Endothelial cell of hepatic sinusoid (primary cell): ENCODE measurements around the gene EPRS1.
"Not testable (repeated sequence)": the region's sequence is repeated elsewhere in the genome, so short reads cannot be mapped to it uniquely, and the experiment has no call there.

ENCODE experiments used
- in situ Hi-C: cut with HindIII; loops from 2 replicates; pipeline ENCODE4 v1.10.0; 2017; ENCODE audit warnings: low sequenced_read_pairs

The EPRS1 gene

DNA sequence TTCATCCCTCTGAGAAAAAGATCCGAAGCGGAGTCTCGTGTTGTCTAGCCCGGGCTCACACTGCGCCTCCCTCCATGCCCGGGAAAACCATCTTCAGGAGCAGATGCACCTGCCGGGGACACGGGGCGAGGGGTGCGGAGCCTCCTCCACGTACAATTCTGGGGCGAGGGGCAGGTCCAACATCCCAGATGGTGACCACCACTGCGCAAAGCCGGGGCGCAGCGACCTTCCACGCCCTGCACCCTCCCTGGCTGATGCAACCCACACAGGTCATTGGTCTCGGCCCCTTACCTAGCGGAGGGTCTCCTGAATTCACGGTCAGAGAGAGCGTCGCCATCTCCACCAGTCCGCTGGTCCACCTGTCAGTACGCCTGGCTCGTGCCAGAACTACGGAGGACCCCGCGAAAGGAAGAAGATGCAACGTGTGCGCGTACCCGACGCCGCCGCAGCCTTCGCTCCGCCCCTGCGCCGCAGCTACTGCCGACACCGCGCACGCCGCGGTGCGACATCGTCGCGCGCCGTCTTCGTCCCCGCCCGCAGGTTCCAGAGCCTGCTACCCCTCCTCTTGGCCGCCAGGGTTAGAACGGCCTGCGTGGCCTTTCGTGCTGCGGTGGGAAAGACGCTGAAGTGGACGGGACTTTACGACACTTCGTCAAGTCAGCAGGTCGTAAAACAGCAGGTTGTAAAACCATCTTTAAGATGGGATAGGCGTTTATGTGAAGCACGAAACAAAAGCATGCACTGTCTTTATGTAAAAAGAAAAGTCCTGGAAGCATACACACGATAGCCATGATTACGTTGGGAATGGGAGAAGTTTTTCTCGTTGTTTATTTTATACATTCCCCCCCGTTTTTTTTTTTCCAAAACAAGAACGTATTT, at the start of gene EPRS1:
Gene EPRS1 (minus strand): TSS at position 454 of the 879 bp plus-strand sequence. CDS start 117 bp downstream, at position 337.
- in situ Hi-C loops = no loop called here

DNA sequence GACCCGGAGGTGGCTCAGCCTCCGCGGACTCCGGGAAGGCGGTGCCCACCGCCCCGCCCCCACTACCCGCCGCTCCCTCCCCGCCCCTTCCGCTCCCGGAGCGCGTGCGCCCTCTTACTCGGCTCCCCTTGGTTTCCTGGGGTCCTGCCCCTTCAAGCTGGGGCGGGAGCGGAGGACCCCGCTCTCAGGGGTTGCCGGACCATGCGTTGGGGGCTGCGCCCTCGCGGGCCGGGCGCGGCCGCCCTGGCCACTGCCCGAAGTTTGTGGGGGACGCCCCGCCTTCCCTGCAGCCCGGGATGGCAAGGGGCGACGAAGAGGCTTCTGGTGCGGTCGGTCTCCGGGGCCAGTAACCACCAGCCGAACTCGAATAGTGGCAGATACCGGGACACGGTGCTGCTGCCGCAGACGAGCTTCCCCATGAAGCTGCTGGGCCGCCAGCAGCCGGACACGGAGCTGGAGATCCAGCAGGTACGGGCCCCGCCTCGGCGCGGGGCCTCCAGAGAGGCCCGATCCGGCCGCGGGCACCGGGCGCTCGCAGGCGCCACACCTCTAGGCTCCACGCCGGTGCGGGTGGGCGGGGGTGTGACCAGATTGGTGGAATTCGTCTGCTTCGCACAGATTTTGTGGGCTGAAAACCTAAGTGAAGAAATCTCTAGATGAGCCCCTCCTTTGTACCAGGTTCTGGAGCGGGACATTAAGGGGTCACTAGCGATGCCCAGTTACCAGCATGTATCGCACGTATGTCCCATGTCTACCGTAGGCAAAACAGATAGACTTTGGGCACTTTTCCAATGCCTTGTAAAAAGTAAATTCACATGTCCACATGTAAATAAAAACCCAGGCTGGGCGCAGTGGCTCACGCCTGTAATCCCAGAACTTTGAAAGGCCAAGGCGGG, 48.0 kb upstream of the EPRS1 start, which contains the start of gene IARS2:
Gene IARS2 (plus strand): TSS at position 117 of the 896 bp plus-strand sequence. CDS start 85 bp downstream, at position 202.
- in situ Hi-C loops = no loop called here

DNA sequence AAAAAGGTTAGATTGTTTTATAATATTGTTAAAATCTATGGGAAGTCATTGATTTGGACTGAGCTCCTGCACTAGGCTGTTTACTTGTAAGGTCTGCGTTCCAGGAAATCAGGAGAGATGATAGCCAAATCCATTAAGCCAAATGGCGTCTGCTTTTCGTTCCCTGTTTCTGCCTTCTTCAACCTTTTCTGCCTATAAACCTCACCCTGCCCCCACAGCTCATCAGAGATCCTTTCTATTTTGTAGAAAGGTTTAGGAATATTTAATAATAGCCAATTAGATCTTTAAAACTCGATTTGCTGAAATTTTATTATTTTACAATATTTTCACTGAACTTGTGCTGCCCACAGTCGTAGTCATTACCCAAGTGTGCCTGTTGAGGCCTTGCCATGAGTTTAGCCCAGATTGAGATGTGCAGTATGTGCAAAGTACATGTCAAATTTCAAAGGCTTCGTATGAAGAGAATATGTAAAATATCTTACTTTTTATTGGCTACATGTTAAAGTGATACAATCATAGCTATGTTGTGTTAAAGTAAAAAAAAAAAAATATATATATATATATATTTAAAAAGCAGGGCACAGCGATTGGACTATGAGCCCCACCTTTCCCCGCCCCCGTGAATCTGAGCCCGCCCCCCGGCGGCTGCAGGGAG, 47.2 kb upstream of the EPRS1 start:
- in situ Hi-C loops = no loop called here

DNA sequence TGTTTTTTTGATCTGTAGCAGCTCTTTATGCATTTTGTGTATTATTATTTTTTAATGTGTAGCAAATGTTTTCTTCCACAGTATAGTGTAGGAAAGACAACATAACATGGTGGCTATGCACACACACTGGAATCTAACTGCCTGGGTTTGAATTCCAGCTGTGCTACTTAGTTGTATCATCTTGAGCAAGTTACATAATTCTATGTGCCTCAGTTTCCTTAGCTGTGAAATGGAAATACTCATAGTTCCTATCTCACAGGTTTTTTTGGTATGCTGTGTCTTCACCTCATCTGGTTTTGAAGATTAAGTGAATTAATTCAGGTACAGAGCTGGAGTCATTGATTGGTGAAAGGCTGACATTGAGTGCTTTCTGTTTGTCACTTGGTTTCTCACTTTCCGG, 46.4 kb upstream of the EPRS1 start:
- in situ Hi-C loops = no loop called here

DNA sequence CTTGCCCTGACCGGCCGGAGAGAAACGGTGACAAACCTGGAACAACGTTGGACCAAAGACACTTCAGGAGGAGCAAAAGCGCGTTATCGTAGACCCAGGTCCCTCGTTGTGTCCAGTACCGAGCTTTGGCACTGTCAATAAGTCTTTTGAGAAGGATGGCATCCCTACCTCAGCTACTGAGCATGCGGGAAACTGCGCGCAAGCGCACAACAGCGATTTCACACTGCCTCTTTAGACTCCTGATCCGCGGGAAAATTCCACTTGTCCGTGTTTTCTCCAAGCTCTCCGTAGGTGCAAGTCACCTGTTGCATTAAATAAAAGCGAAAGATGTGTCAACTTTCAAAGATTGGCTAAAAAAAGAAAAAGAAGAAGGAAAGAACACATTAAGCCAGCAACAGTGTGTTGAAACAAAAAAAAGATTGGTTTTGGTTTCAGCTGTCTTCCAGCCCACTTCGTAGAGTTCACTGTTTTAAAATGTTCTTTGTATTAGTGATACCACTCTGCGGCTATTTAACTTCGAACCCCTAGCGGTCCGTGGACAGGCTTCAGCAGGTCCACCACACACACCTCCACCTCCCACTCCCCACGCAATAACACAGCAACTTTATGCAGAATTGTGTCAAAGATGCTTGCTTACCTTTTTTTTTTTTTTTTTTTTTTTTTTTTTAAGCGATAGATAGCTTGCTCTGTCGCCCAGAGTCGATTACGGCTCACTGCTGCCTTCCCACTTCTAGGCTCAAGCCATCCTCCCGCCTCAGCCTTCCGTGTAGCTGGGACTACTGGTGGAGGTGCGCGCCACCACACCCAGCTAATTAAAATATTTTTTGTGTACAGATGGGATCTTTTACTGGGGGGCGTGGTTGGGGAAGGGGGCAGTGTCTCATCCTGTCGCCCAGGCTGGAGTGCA, 43.6 kb upstream of the EPRS1 start, which contains the start of gene BPNT1:
Gene BPNT1 (minus strand): TSS at position 139 of the 907 bp plus-strand sequence. CDS start 9,942 bp downstream, outside the sequence.
- in situ Hi-C loops = no loop called here

DNA sequence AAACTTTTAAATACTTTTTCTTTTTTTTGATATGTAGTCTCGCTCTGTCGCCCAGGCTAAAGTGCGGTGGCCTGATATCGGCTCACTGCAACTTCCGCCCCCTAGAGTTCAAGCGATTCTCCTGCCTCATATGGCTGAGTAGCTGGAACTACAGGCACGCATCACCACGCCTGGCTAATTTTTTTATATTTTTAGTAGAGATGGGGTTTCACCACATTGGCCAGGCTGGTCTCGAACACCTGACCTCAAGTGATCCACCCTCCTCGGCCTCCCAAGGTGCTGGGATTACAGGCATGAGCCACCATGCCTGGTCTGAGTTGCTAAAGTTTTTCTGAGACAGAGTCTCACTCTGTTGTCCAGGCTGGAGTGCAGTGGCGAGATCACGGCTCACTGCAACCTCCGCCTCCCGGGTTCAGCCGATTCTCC, 40.0 kb upstream of the EPRS1 start:
- in situ Hi-C loops = not testable (repeated sequence)

DNA sequence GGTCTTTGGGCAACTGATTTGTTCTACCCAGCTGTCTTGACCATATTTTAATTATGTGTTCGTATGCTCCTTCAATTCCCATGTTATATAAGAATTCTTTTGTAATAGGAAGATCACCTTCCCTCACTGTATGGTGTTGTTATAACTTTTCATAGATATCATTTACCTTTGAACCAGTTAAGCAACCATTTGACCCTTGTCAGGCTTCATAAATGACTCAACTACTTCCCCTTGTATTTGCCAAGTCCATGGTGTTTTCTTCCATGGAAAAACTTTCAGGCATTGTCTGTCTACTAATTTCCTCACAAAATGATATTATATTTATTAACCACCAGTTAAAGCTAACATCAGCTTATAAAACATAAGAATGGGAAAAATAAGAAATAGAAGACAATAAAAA, 38.2 kb upstream of the EPRS1 start:
- in situ Hi-C loops = no loop called here

DNA sequence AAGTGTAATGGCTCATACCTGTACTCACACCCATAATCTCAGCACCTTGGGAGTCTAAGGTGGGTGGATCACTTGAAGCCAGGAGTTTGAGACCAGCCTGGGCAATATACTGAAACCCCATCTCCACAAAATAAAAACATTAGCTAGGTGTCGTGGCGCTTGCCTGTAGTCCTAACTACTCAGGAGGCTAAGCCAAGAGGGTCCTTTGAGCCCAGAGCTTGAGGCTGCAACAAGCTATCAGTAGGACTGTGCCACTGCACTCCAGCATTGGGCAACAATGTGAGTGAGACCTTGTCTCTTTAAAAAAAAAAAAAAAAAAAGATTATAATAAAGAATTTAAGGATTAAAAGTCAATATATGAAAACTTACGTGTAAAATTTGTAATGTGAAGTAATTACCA, 31.6 kb upstream of the EPRS1 start:
- in situ Hi-C loops = no loop called here

DNA sequence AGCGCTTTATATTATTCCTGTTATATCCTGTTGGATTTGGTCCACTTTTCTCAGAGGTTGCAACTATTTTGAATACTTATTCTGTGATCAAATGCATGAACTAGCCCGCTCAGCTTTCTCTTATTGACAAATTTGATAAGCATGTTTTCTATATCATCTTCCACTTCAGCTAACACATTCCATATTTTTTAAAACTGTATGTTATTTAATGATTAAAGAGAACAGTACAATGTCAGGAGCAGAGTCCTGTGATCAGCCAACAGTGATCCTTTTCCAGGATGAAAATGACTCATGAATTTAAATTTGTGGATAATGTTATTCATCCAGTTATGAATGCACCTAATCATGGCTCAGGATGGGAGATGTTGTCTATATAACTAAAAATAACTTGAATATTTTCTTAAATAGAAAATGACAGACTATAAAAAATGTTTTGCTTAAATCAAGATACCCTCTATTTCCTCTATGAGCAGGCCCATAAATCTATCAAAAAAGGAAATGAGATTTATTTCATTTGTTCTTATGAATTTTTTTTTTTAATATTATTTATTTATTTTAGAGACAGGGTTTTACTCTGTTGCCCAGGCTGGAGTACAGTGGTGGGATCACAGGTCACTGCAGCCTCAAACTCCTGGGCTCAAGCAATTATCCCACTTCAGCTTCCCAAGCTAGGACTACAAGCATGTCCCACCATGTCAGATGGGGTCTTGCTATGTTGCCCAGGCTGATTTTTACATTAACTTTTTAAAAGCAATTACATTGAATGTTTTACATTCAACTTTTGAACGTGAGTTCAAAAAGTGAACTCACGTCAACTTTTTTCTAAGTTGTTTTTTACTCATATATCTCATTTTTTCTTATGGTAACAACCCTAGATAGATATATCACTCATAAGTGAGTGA, 30.8 kb upstream of the EPRS1 start:
- in situ Hi-C loops = no loop called here

DNA sequence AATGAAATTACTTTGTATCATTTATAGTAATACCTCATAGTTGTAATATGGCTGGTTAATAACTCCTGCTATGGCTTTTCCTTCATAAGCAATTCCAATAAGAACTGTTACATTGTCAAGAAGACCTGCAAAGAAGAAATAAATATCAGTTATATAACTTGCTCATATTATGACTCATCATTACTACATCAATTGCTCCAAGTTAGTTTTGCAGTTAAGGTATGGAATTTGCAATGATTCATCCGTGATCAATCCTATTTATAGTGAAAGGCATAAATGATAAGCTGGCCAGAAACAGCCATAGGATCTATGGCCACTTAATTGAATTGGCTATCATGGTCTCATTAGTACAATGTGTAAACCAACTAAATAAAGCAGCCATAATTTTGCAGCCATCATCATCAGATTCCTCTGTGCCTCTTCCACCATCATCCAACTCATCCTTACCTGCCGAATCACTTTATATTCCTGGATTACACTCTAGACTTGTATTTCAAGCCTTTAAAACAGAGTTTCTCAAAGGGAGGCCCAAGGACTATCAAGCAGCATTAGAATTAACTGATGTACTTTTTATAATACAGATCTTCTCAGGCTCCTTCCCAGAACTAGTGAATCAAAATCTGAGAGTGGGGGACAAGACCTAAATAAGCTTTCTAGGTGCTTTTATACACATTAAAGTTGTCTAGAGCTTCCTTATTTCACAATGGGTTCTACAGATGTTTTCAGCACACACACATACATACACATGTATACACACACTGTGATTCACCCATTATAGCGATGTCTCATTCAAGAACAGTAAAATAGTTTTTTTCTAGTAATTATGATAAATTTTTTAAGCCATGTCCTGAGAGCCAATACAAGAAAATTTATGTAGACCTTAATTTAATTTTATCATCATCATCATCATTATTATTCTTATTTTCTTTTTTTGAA, 21.2 kb upstream of the EPRS1 start:
- in situ Hi-C loops = loop anchor here (5.0 kb wide), 3 partner anchors 55 to 90 kb away; no protein-coding TSS in a partner anchor

DNA sequence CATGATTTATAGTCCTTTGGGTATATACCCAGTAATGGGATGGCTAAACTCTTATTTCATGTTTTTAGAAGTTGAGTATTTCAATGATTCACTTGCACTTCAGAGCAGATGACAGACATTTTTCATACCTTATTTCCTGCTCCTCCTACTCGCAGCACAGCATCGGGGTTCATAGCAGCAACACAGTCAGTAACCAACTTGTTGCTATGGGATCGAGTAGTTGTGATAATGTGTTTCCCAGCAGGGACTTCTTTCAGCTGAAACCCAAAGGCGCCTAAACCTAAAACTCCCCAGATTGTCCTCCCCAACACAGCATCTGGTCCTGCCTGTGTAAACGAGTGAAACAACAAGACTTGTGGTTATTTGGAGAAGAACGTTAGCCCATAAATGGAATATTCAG, 16.3 kb upstream of the EPRS1 start:
- in situ Hi-C loops = no loop called here

DNA sequence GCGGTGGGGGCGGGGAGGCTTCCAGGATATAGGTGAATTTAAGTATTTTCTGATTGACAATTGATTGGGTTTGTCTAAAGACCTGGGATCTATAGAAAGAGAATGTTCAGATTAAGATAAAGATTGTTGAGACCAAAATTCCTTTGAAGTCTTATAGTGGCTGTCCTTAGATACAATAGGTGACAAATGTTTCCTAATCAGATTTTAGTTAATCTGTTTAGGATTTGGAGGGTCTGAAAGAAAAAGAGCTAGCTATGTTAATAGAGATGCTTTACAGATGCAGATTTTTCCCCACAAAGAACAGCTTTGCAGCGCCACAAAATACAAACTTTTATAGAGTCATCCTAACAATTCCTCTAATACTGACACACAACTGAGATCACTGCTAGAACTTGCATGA, 14.6 kb upstream of the EPRS1 start:
- in situ Hi-C loops = no loop called here

DNA sequence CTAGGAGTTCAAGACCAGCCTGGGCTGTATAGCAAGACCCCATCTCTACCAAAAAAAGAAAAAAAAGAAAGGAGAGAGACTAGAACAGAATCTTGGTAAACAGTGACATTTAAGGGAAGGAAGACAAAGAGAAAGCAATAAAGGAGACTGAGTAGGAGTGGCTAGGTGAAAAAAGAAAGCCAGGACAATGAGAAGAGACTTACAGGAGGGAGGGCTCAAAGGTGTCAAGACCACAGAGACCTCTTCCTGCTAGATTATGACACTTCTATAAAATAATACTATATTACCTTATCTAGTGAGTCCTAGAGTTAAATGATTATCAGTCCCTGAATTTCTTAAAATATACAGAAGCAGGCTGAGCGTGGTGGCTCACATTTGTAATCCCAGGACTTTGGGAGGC, 10.1 kb upstream of the EPRS1 start:
- in situ Hi-C loops = no loop called here

DNA sequence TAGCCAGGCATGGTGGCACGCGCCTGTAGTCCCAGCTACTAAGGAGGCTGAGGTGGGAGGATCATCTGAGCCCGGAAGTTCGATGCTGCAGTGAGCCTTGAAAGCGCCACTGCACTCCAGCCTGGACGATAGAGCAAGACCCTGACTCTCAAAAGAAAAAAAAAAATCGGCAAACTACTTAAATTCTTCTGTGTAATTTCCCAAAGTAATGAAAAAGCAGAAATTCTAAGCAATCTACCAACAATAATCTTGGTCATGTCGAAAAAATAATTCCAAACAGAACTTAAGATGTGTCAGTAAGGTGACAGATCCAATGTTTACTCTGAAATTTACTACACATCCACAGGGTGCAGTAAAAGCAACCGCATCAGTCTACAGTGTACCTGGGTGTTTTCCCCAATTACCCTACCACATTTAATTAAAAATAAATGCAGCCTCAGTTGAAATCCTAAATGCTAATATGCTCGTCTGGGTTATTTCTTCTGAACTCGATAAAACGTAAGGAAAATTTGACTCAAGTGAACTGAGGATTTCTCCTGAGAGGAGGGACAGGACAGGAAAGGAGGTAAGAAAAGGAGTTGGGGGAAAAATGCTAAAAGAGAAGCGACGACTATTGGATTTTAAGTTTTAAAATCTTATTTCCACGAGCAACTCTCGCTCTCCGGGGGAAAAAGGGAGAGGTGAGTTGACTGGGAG, 801 bp downstream of the EPRS1 start:
- in situ Hi-C loops = no loop called here

DNA sequence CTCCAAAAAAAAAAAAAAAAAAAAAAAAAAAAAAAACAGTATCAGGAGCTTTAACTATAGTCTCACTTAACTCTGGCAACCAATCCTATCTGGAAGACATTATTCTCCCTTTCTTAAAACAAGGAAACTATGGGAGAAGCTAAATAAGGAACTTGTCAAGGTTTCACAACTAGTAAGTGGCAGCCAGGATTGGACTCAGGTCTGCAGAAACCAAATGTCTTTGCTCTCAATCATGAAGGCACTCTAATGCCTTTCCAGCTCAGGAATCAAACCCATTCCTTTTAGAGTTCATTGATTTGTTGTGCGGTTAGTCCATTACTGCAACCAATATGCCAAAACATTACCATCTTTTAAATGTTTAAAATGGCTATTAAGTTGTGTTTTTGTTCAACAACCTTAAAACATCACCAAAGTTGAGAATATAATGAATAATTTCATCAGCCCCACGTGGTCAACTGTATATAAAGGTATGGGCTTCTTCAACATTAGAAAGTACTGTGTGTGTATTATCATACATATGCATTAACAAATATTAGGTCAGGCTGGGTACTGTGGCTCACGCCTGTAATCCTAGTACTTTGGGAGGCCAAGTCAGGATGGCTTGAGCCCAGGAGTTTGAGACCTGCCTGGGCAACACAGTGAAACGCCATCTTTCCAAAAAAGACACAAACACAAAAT, 1.5 kb downstream of the EPRS1 start:
- in situ Hi-C loops = no loop called here

DNA sequence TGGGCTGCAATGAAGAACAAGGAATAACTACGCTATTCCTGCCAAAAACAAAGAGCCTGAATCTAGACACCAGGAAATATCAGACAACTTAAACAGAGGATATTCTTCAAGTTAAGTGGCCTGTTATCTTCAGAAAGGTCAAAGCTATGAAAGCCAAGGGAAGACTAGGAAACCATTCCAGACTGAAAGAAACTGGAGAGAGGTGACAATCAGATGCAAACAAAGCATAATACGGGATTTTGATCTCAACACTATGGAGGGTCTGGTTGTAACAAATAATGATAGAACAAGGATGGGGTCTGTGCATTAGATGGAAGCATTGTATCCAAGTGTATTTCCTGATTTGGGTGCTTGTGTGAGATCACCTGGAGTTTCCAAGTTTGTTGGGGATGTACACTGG, 2.7 kb downstream of the EPRS1 start:
- in situ Hi-C loops = no loop called here
